GM23248 (cell line): ENCODE measurements around the gene TET3. TPM values are rescaled to one million over a fixed set of nuclear protein-coding genes. Genes with fewer than 3 reads are reported as not detected.

Source experiments
- DNase-seq: peaks from one replicate; pipeline ENCODE4 v3.0.0-alpha.2; 2015
- H2AFZ ChIP-seq: fragments of 200-600 bp; sonication (generic); 2 replicates; pipeline ENCODE4 v1.6.1; 2016; ENCODE audit warnings: antibody characterized with exemption
- H3F3A ChIP-seq: fragments of 200-600 bp; sonication (generic); 2 replicates; pipeline ENCODE4 v1.6.1; 2016; ENCODE audit warnings: mild to moderate bottlenecking, antibody characterized with exemption, mixed run types; ENCODE audit not compliant: insufficient read depth
- H3K27ac ChIP-seq: fragments of 200-600 bp; sonication (generic); 2 replicates; pipeline ENCODE4 v1.5.1; 2016; ENCODE audit warnings: mild to moderate bottlenecking
- H3K27me3 ChIP-seq: fragments of 200-600 bp; sonication (generic); replicated peaks from 2 replicates; pipeline ENCODE4 v1.6.1; 2016; ENCODE audit warnings: mild to moderate bottlenecking; ENCODE audit not compliant: insufficient read depth
- H3K36me3 ChIP-seq: fragments of 200-600 bp; sonication (generic); 2 replicates; pipeline ENCODE4 v1.6.1; 2016; ENCODE audit warnings: low read depth, mild to moderate bottlenecking
- H3K4me1 ChIP-seq: fragments of 200-600 bp; sonication (generic); 2 replicates; pipeline ENCODE4 v1.6.1; 2016; ENCODE audit warnings: mild to moderate bottlenecking; ENCODE audit not compliant: insufficient read depth
- H3K4me2 ChIP-seq: fragments of 200-600 bp; sonication (generic); one replicate; pipeline ENCODE4 v1.6.1; 2016; ENCODE audit warnings: mild to moderate bottlenecking; ENCODE audit not compliant: unreplicated experiment
- H3K4me3 ChIP-seq: fragments of 200-600 bp; sonication (generic); 2 replicates; pipeline ENCODE4 v1.5.1; 2016; ENCODE audit warnings: mild to moderate bottlenecking
- H3K79me2 ChIP-seq: fragments of 200-600 bp; sonication (generic); 2 replicates; pipeline ENCODE4 v1.6.1; 2016; ENCODE audit warnings: mild to moderate bottlenecking; ENCODE audit not compliant: insufficient read depth
- H3K9ac ChIP-seq: fragments of 200-600 bp; sonication (generic); 2 replicates; pipeline ENCODE4 v1.6.1; 2016; ENCODE audit warnings: mild to moderate bottlenecking
- H3K9me2 ChIP-seq: fragments of 200-600 bp; sonication (generic); 2 replicates; pipeline ENCODE4 v1.6.1; 2016; ENCODE audit warnings: mixed run types, mild to moderate bottlenecking, moderate library complexity; ENCODE audit not compliant: insufficient read depth
- H3K9me3 ChIP-seq: fragments of 200-600 bp; sonication (generic); one replicate; pipeline ENCODE4 v1.6.1; 2017; ENCODE audit warnings: low read depth
- H4K20me1 ChIP-seq: fragments of 200-600 bp; sonication (generic); 2 replicates; pipeline ENCODE4 v1.6.0; 2016; ENCODE audit not compliant: insufficient read depth
- EZH2 ChIP-seq: fragments of 200-600 bp; sonication (generic); IDR thresholded peaks from 2 replicates; pipeline ENCODE4 v1.6.1; 2018; ENCODE audit warnings: antibody characterized with exemption, mild to moderate bottlenecking; ENCODE audit not compliant: insufficient read depth, poor library complexity, severe bottlenecking
- EZH2phosphoT487 ChIP-seq: fragments of 200-600 bp; sonication (generic); IDR thresholded peaks from 2 replicates; pipeline ENCODE4 v1.6.1; 2018; ENCODE audit warnings: antibody characterized with exemption, moderate library complexity, mild to moderate bottlenecking, low read depth; ENCODE audit not compliant: insufficient read depth
- WGBS, 2 experiments: methylation state at CpG; one replicate each; pipeline ENCODE4 v1.1.6; 2015 to 2017; ENCODE audit warnings: low lambda C conversion rate in 2 of 2, low coverage in 1 of 2; ENCODE audit errors: missing lambda C conversion rate in 2 of 2; 5-methylcytosine and 5-hydroxymethylcytosine counted together
- in situ Hi-C: fragments of 300-500 bp; cut with MboI; formaldehyde crosslinking; loops from 2 replicates; pipeline ENCODE4 v1.15.0; 2020
- polyA plus RNA-seq: library from polyadenylated mRNA; unstranded; fragments of >200 nt; fragmentation: Nextera tagmentation; extraction: Ambion mirVana; gene quantifications from 2 replicates; pipeline ENCODE4 v1.2.1, GENCODE V29; 2016
- total RNA-seq: library from RNA; depleted of rRNA; stranded (reverse); fragments of >200 nt; shearing (Covaris generic); gene quantifications from 2 replicates; pipeline ENCODE4 v1.2.3, GENCODE V29; 2014

The TET3 gene
- total and polyA plus RNA-seq, 2 experiments from 2014 or later: 1.3 to 4.3 TPM

DNA sequence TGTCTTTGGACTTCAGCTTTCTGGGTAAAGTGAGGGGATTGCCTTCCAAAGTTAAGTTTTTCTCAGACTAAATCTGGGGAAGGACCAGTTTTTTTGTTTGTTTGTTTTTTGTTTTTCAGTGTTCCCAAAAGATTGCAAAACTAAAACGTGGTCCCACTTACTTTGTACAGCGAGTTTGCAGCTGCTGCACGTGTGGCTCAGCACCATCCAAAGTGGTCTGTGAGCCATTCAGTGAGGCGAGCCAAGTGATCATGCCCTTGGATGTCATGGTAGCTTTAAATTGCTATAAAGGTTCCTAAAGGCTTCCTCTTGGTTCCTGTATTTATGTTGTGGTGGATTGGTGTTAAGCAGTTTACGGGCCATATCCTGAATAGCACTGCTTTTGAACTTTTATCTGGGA, 23.0 kb downstream of the TET3 start:
- TF ChIP-seq EZH2: no peak
- no peak for TF ChIP-seq EZH2phosphoT487
- Histone ChIP-seq H3K9me3 (no peaks in the 10 kb centered on the region), H3K79me2 (peaks cover 74% of the 10 kb centered on the region), H2AFZ (no peak overlapping the region), H3K4me2 (no peak overlapping the region), H3K27ac (no peak overlapping the region), H3K4me1 (peaks cover 25% of the 10 kb centered on the region), H3K36me3 (no peaks in the 10 kb centered on the region), H3K4me3 (no peak overlapping the region), H3F3A (no peaks in the 10 kb centered on the region; the same call in 1 of the 2 replicates), H3K9ac (no peak overlapping the region), H3K27me3 (no peaks in the 10 kb centered on the region), H3K9me2 (no peaks in the 10 kb centered on the region), H4K20me1 (no peaks in the 10 kb centered on the region; the same call in 1 of the 2 replicates)
- in situ Hi-C loops: no loop called here
- WGBS, 2 experiments: 96% methylated on average over 5 of the region's 5 CpGs
- no peak for DNase-seq

GRCh38 chr2:74008761-74009395, 24.2 kb downstream of the TET3 start:
- no peaks in the 10 kb centered on the region for H3K9me3 ChIP-seq
- no peak overlapping the region for H3K4me2 ChIP-seq
- in situ Hi-C loops: no loop called here
- WGBS, 2 experiments: 74% methylated on average over 8 of the region's 8 CpGs
- H3F3A ChIP-seq: no peaks in the 10 kb centered on the region; the same call in 1 of the 2 replicates
- no peak for DNase-seq
- no peak overlapping the region for H3K9ac ChIP-seq
- no peaks in the 10 kb centered on the region for H3K27me3 ChIP-seq
- H3K9me2 ChIP-seq: no peaks in the 10 kb centered on the region
- no peaks in the 10 kb centered on the region; the same call in 1 of the 2 replicates for H4K20me1 ChIP-seq
- no peak for TF ChIP-seq EZH2
- no peak for TF ChIP-seq EZH2phosphoT487
- no peak overlapping the region for H2AFZ ChIP-seq
- H3K27ac ChIP-seq: no peak overlapping the region
- H3K4me3 ChIP-seq: no peak overlapping the region
- peaks cover 22% of the 10 kb centered on the region for H3K4me1 ChIP-seq
- H3K36me3 ChIP-seq: no peaks in the 10 kb centered on the region
- H3K79me2 ChIP-seq: peaks cover 79% of the 10 kb centered on the region

DNA sequence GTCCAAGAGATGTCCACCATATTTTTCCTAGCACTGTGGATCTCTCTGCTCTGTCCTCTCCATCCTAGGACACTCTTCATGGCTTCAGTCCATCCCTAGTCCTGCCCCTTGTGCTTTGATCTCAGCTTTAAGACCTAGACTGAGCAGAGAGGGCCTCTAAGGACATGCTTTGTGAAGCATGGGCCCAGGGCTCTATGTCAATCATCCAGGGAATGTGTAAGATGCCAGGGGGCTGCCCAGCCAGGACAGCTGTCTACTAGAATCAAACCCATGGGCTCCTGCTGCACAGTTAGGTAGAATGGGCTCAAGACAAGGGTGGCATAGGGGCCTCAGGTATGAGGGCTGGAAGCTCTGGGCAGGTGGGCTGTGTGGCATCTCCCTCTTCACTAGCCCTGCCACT, 24.9 kb downstream of the TET3 start:
- Histone ChIP-seq H3K9me3 (no peaks in the 10 kb centered on the region), H3K9ac (no peak overlapping the region), H3K4me2 (no peak overlapping the region), H2AFZ (no peak overlapping the region), H3K27ac (no peak overlapping the region), H3K27me3 (no peaks in the 10 kb centered on the region), H4K20me1 (no peaks in the 10 kb centered on the region; the same call in 1 of the 2 replicates), H3K9me2 (no peaks in the 10 kb centered on the region), H3K4me3 (no peak overlapping the region), H3F3A (no peaks in the 10 kb centered on the region; the same call in 1 of the 2 replicates), H3K36me3 (no peaks in the 10 kb centered on the region), H3K79me2 (peaks cover 81% of the 10 kb centered on the region), H3K4me1 (peaks cover 17% of the 10 kb centered on the region)
- TF ChIP-seq EZH2: no peak
- no peak for TF ChIP-seq EZH2phosphoT487
- in situ Hi-C loops: no loop called here
- no peak for DNase-seq

- no peaks in the 10 kb centered on the region for H3K9me2 ChIP-seq
Measured at GRCh38 chr2:74010087-74010541, 25.4 kb downstream of the TET3 start.

DNA sequence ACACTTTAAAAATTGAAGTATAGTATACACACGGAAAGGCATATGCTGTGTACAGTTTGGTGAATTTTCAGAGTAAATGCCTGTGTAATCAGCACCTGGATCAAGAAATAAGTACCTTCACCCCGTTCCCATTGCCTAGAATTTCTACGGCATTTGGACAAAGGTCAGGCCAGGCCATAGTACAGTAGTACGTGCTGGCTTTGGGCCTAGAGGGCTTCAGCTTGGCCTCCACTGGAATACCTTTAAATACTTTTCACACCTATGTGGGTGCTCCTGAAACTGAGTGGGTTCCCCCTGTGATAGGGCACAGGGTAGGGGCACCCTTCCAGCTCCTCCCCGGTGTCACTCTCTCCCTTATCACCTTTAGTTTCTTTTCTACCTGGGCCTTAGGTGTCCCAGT, 26.5 kb downstream of the TET3 start:
- no peaks in the 10 kb centered on the region for H3K9me3 ChIP-seq
- DNase-seq: no peak
- H3K9ac ChIP-seq: no peak overlapping the region
- TF ChIP-seq EZH2phosphoT487 (no peak), EZH2 (no peak)
- no peak overlapping the region for H3K4me3 ChIP-seq
- no peaks in the 10 kb centered on the region; the same call in 1 of the 2 replicates for H4K20me1 ChIP-seq
- peaks cover 79% of the 10 kb centered on the region for H3K79me2 ChIP-seq
- H3K27ac ChIP-seq: no peak overlapping the region
- peaks cover 11% of the 10 kb centered on the region for H3K4me1 ChIP-seq
- in situ Hi-C loops: no loop called here
- no peaks in the 10 kb centered on the region for H3K9me2 ChIP-seq
- H3K36me3 ChIP-seq: no peaks in the 10 kb centered on the region
- no peaks in the 10 kb centered on the region; the same call in 1 of the 2 replicates for H3F3A ChIP-seq
- no peak overlapping the region for H2AFZ ChIP-seq
- 98% methylated on average over 5 of the region's 5 CpGs for WGBS, 2 experiments
- H3K4me2 ChIP-seq: no peak overlapping the region
- no peaks in the 10 kb centered on the region for H3K27me3 ChIP-seq

More at GRCh38 chr2:74010087-74010541, 25.4 kb downstream of the TET3 start:
- TF ChIP-seq EZH2phosphoT487: no peak
- TF ChIP-seq EZH2: no peak
- Histone ChIP-seq H3K9me3 (no peaks in the 10 kb centered on the region), H3K36me3 (no peaks in the 10 kb centered on the region), H3K4me3 (no peak overlapping the region), H3K27me3 (no peaks in the 10 kb centered on the region), H3K79me2 (peaks cover 81% of the 10 kb centered on the region), H3K4me1 (peaks cover 17% of the 10 kb centered on the region), H3K27ac (no peak overlapping the region), H3F3A (no peaks in the 10 kb centered on the region; the same call in 1 of the 2 replicates), H4K20me1 (no peaks in the 10 kb centered on the region; the same call in 1 of the 2 replicates), H3K4me2 (no peak overlapping the region), H3K9ac (no peak overlapping the region), H2AFZ (no peak overlapping the region)
- WGBS, 2 experiments: 34 to 53% methylated on average over 10 to 13 of the region's 13 CpGs
- in situ Hi-C loops: no loop called here
- no peak for DNase-seq
